ENCODE results near the gene SLC16A7. TPM values are rescaled to one million over a fixed set of nuclear protein-coding genes. Genes with fewer than 3 reads are reported as not detected.

SLC16A7 gene
- total and polyA plus RNA-seq, 9 of the 15 experiments (the other 6 are each of a cell fraction or from before 2014, with no cell fraction given): 0.18 TPM; not detected in 8

- FAIRE-seq (no peak), DNase-seq (ENCODE audit: extremely low read depth in 1 of 4, low spot score in 3 of 4) (no peak), ATAC-seq (no peak)
- Histone ChIP-seq H3K9me3 (replicated peaks; ENCODE audit: control insufficient read depth, insufficient read depth, low read depth, low read length) (no peaks in the 10 kb centered on the region), H3K4me1 (replicated peaks in 1 of 2; ENCODE audit: control insufficient read depth in 2 of 2, insufficient read depth in 2 of 2, low read length in 2 of 2) (no peaks in the 10 kb centered on the region), H3K9ac (ENCODE audit: insufficient read depth in 1 of 2, low read depth in 2 of 2, low read length in 2 of 2) (no peak overlapping the region), H2AFZ (ENCODE audit: low read depth, low read length) (no peak overlapping the region), H3K27ac (ENCODE audit: extremely low read depth, low read depth, low read length) (no peak overlapping the region), H3K27me3 (ENCODE audit: control insufficient read depth in 2 of 2, insufficient read depth in 2 of 2, low read length in 2 of 2) (no peaks in the 10 kb centered on the region), H4K20me1 (replicated peaks; ENCODE audit: control insufficient read depth, insufficient read depth, low read length) (no peaks in the 10 kb centered on the region), H3K79me2 (ENCODE audit: control insufficient read depth, insufficient read depth, low read length) (no peaks in the 10 kb centered on the region), H3K9me1 (ENCODE audit: control insufficient read depth, insufficient read depth, low read length) (no peaks in the 10 kb centered on the region), H3K4me2 (ENCODE audit: insufficient read depth, low read length) (no peak overlapping the region), H3K36me3 (ENCODE audit: control insufficient read depth, insufficient read depth, low read length) (no peaks in the 10 kb centered on the region), H3K4me3 (no peak overlapping the region)
- ChIA-PET CTCF (ENCODE audit: low intra/inter-chr PET ratio) (no interaction called here), POLR2A (no interaction called here)
- BruUV-seq (replicated peaks): no TSS peak
- 0% methylated on average over 2 of the region's 2 CpGs for WGBS (ENCODE audit: insufficient coverage, low coverage, missing lambda C conversion rate)
- in situ Hi-C loops (cut with MboI) (no loop called here), intact Hi-C loops (cut with micrococcal nuclease) (no loop called here)
- no peak for TF ChIP-seq RBM39 (optimal IDR thresholded peaks at IDR 0.05; ENCODE audit: low read depth, low read length)
- TF ChIP-seq RFX7 (CRISPR knock-in tag; IDR thresholded peaks at IDR 0.05): no peak
- TF ChIP-seq, protein P1, sequence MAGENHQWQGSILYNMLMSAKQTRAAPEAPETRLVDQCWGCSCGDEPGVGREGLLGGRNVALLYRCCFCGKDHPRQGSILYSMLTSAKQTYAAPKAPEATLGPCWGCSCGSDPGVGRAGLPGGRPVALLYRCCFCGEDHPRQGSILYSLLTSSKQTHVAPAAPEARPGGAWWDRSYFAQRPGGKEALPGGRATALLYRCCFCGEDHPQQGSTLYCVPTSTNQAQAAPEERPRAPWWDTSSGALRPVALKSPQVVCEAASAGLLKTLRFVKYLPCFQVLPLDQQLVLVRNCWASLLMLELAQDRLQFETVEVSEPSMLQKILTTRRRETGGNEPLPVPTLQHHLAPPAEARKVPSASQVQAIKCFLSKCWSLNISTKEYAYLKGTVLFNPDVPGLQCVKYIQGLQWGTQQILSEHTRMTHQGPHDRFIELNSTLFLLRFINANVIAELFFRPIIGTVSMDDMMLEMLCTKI (IDR thresholded peaks at IDR 0.05; ENCODE audit: partially characterized antibody): no peak
- no peak for TF ChIP-seq ELF2 (CRISPR knock-in tag; IDR thresholded peaks at IDR 0.05)
- no peak for TF ChIP-seq E2F8 (IDR thresholded peaks at IDR 0.05; ENCODE audit: low read depth, partially characterized antibody)
- no peak for TF ChIP-seq ZNF318 (IDR thresholded peaks at IDR 0.05; ENCODE audit: borderline replicate concordance in 1 of 2, low read depth in 1 of 2)
- TF ChIP-seq MXD1 (CRISPR knock-in tag; IDR thresholded peaks at IDR 0.05; ENCODE audit: borderline replicate concordance, poor library complexity, severe bottlenecking): no peak
- TF ChIP-seq CBFA2T2 (conservative IDR thresholded peaks at IDR 0.05): no peak
These were observed 127.7 kb downstream of the SLC16A7 start for GRCh38 chr12:59723520-59723919.
